ENCODE data around the gene ARX. TPM values are rescaled to one million over a fixed set of nuclear protein-coding genes. Genes with fewer than 3 reads are reported as not detected.

Gene ARX
- total RNA-seq, 1 donor from 2014 or later = 0.52 TPM

GRCh38 chrX:25010784-25011588 is 4.8 kb downstream of the ARX start:
- peaks cover 0 to 2% (median 0%) of the 10 kb centered on the region in 3 donors for H3K36me3 ChIP-seq (ENCODE audit: control insufficient read depth in 3 of 3, insufficient read depth in 3 of 3, low read length in 3 of 3)
- peak overlapping the region; percentile 80 to 85 (median 84) for H3K9ac ChIP-seq (ENCODE audit: low read depth in 1 of 3, low read length in 3 of 3)
- H3K4me1 ChIP-seq (ENCODE audit: control insufficient read depth in 3 of 3, insufficient read depth in 3 of 3, low read length in 3 of 3) = peaks cover 7 to 15% (median 15%) of the 10 kb centered on the region in 3 donors
- H3K4me3 ChIP-seq (ENCODE audit: low read length in 3 of 3) = peak overlapping the region; percentile 31 to 80 (median 66)
- H3K27me3 ChIP-seq (ENCODE audit: control insufficient read depth in 3 of 3, insufficient read depth in 3 of 3, low read length in 3 of 3) = peaks cover 0 to 31% (median 15%) of the 10 kb centered on the region in 3 donors
- H3K27ac ChIP-seq (ENCODE audit: low read depth, low read length) = peak overlapping the region; percentile 91
- no peaks in the 10 kb centered on the region for H3K9me3 ChIP-seq (ENCODE audit: control insufficient read depth in 3 of 3, low read length in 3 of 3)

DNA sequence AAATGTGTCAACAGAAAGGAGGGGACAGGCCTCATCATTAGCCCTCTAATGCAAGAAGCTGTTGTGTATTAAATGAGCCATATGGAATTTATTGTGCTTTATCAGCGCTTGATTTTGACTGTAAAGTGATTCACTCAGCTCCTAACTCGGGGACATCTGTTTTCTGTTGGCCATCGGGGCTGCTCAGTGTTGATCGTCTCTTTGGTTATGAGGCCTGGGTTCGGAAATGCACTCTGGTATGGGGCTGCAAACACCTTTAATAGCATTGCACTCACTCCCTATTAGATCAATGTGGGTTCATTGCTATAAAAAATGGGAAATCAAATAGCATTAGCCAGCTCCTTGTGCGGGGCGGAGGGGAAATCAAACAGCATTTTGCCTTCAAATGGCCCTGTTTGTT is 6.4 kb downstream of the ARX start:
- Histone ChIP-seq H3K27me3 (ENCODE audit: control insufficient read depth in 3 of 3, insufficient read depth in 3 of 3, low read length in 3 of 3) (peaks cover 0 to 25% (median 17%) of the 10 kb centered on the region in 3 donors), H3K4me1 (ENCODE audit: control insufficient read depth in 3 of 3, insufficient read depth in 3 of 3, low read length in 3 of 3) (peaks cover 7 to 19% (median 17%) of the 10 kb centered on the region in 3 donors), H3K36me3 (ENCODE audit: control insufficient read depth in 3 of 3, insufficient read depth in 3 of 3, low read length in 3 of 3) (peaks cover 0 to 2% (median 0%) of the 10 kb centered on the region in 3 donors), H3K4me3 (ENCODE audit: low read length in 3 of 3) (no peak overlapping the region), H3K9me3 (ENCODE audit: control insufficient read depth in 3 of 3, low read length in 3 of 3) (no peaks in the 10 kb centered on the region), H3K27ac (ENCODE audit: low read depth, low read length) (no peak overlapping the region), H3K9ac (ENCODE audit: low read depth in 1 of 3, low read length in 3 of 3) (no peak overlapping the region)

DNA sequence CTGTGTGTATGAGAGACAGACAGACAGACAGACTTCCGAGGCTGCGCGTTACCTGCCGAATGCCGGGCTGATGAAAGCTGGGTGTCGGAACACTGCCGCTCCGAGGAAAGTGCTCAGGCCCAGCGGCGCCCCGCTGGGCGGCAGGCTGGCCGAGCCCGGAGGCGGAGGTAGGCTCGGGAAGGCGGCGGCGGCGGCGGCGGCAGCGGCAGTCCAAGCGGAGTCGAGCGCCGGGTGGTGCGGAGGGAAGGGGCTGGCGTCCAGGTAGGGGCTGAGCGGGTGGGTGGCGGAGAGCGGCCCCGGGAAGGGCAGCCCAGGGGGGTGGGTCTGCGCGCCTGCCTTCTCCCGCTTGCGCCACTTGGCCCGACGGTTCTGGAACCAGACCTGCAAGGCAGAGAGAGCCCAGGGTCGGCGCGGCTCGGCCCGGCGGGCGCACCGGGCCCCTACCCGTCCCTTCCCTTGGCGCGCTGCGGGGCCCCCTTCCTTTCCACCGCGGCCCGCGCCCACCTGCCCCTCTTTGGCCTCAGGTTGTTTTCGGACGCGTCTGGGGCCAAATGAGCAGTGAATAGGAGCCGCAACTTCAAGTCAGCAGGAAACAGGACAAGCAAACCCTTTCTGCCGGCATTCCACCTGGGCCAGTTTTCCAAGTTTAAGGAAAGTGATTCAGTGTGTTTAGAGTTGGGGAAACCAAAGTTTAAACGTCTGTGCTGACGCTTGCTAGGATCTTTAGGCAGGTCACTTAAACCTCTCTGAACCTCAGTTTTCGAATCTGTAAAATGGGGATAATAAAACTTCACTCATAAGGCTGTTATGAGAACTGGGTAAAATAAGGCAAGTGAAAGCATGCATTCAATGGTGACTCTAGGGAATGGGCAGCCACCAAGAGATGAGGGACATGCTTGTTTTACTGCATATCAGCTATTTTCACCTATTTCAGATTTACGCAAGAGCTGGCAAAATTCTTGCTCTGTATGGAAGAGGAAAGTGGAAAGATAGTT is 8.4 kb downstream of the ARX start:
- Histone ChIP-seq H3K27ac (ENCODE audit: low read depth, low read length) (no peak overlapping the region), H3K27me3 (ENCODE audit: control insufficient read depth in 3 of 3, insufficient read depth in 3 of 3, low read length in 3 of 3) (peaks cover 0 to 25% (median 17%) of the 10 kb centered on the region in 3 donors), H3K9ac (ENCODE audit: low read depth in 1 of 3, low read length in 3 of 3) (no peak overlapping the region), H3K4me3 (ENCODE audit: low read length in 3 of 3) (no peak overlapping the region), H3K9me3 (ENCODE audit: control insufficient read depth in 3 of 3, low read length in 3 of 3) (no peaks in the 10 kb centered on the region), H3K36me3 (ENCODE audit: control insufficient read depth in 3 of 3, insufficient read depth in 3 of 3, low read length in 3 of 3) (peaks cover 0 to 2% (median 0%) of the 10 kb centered on the region in 3 donors), H3K4me1 (ENCODE audit: control insufficient read depth in 3 of 3, insufficient read depth in 3 of 3, low read length in 3 of 3) (peaks cover 5 to 21% (median 14%) of the 10 kb centered on the region in 3 donors)

- Histone ChIP-seq H3K27me3 (ENCODE audit: control insufficient read depth in 3 of 3, insufficient read depth in 3 of 3, low read length in 3 of 3) (peaks cover 0 to 28% (median 17%) of the 10 kb centered on the region in 3 donors), H3K9ac (ENCODE audit: low read depth in 1 of 3, low read length in 3 of 3) (no peak overlapping the region), H3K36me3 (ENCODE audit: control insufficient read depth in 3 of 3, insufficient read depth in 3 of 3, low read length in 3 of 3) (peaks cover 0 to 2% (median 0%) of the 10 kb centered on the region in 3 donors), H3K4me1 (ENCODE audit: control insufficient read depth in 3 of 3, insufficient read depth in 3 of 3, low read length in 3 of 3) (peaks cover 5 to 21% (median 14%) of the 10 kb centered on the region in 3 donors), H3K4me3 (ENCODE audit: low read length in 3 of 3) (no peak overlapping the region), H3K27ac (ENCODE audit: low read depth, low read length) (no peak overlapping the region), H3K9me3 (ENCODE audit: control insufficient read depth in 3 of 3, low read length in 3 of 3) (no peaks in the 10 kb centered on the region)
Observed at GRCh38 chrX:25006586-25007058, 9.1 kb downstream of the ARX start.

- Histone ChIP-seq H3K4me1 (ENCODE audit: control insufficient read depth in 3 of 3, insufficient read depth in 3 of 3, low read length in 3 of 3) (peaks cover 1 to 18% (median 14%) of the 10 kb centered on the region in 3 donors), H3K27me3 (ENCODE audit: control insufficient read depth in 3 of 3, insufficient read depth in 3 of 3, low read length in 3 of 3) (peaks cover 0 to 28% (median 14%) of the 10 kb centered on the region in 3 donors), H3K9ac (ENCODE audit: low read depth in 1 of 3, low read length in 3 of 3) (peak overlapping the region in 1 of 3 donors; percentile 50), H3K9me3 (ENCODE audit: control insufficient read depth in 3 of 3, low read length in 3 of 3) (no peaks in the 10 kb centered on the region), H3K36me3 (ENCODE audit: control insufficient read depth in 3 of 3, insufficient read depth in 3 of 3, low read length in 3 of 3) (peaks cover 0 to 2% (median 0%) of the 10 kb centered on the region in 3 donors), H3K27ac (ENCODE audit: low read depth, low read length) (no peak overlapping the region), H3K4me3 (ENCODE audit: low read length in 3 of 3) (no peak overlapping the region)
Observed at GRCh38 chrX:25005382-25006185, 10.2 kb downstream of the ARX start.

GRCh38 chrX:25005034-25005381 is 10.8 kb downstream of the ARX start:
- peaks cover 0 to 28% (median 14%) of the 10 kb centered on the region in 3 donors for H3K27me3 ChIP-seq (ENCODE audit: control insufficient read depth in 3 of 3, insufficient read depth in 3 of 3, low read length in 3 of 3)
- no peak overlapping the region for H3K4me3 ChIP-seq (ENCODE audit: low read length in 3 of 3)
- H3K36me3 ChIP-seq (ENCODE audit: control insufficient read depth in 3 of 3, insufficient read depth in 3 of 3, low read length in 3 of 3) = peaks cover 0 to 2% (median 0%) of the 10 kb centered on the region in 3 donors
- H3K9me3 ChIP-seq (ENCODE audit: control insufficient read depth in 3 of 3, low read length in 3 of 3) = no peaks in the 10 kb centered on the region
- no peak overlapping the region for H3K27ac ChIP-seq (ENCODE audit: low read depth, low read length)
- peaks cover 0 to 13% (median 8%) of the 10 kb centered on the region in 3 donors for H3K4me1 ChIP-seq (ENCODE audit: control insufficient read depth in 3 of 3, insufficient read depth in 3 of 3, low read length in 3 of 3)
- no peak overlapping the region for H3K9ac ChIP-seq (ENCODE audit: low read depth in 1 of 3, low read length in 3 of 3)

- Histone ChIP-seq H3K36me3 (ENCODE audit: control insufficient read depth in 3 of 3, insufficient read depth in 3 of 3, low read length in 3 of 3) (peaks cover 0 to under 1% (median 0%) of the 10 kb centered on the region in 3 donors), H3K4me1 (ENCODE audit: control insufficient read depth in 3 of 3, insufficient read depth in 3 of 3, low read length in 3 of 3) (peaks cover 0 to 13% (median 6%) of the 10 kb centered on the region in 3 donors), H3K9me3 (ENCODE audit: control insufficient read depth in 3 of 3, low read length in 3 of 3) (no peaks in the 10 kb centered on the region), H3K9ac (ENCODE audit: low read depth in 1 of 3, low read length in 3 of 3) (no peak overlapping the region), H3K4me3 (ENCODE audit: low read length in 3 of 3) (no peak overlapping the region), H3K27ac (ENCODE audit: low read depth, low read length) (no peak overlapping the region), H3K27me3 (ENCODE audit: control insufficient read depth in 3 of 3, insufficient read depth in 3 of 3, low read length in 3 of 3) (peaks cover 0 to 25% (median 11%) of the 10 kb centered on the region in 3 donors)
Observed at GRCh38 chrX:25004485-25005032, 11.2 kb downstream of the ARX start.

DNA sequence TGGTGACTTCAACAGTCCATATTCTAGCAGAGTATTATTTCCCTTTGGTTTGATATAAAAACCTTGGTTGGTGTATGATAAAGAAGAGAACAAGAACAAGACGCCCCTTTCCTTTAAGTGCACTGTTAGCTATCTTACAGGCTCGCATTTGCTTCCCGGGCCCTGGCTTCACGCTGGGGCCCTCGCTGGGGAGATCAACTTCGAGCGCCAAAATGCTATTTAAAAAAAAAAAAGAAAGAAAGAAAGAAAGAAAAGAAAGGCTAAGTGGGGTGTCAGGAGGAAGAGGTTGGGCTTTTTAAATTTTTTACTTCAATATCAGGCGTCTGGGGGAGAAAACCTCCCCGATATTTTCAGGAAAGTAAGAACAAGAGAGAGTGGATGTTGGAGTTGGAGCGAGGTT is 11.7 kb downstream of the ARX start:
- Histone ChIP-seq H3K4me3 (ENCODE audit: low read length in 3 of 3) (no peak overlapping the region), H3K27me3 (ENCODE audit: control insufficient read depth in 3 of 3, insufficient read depth in 3 of 3, low read length in 3 of 3) (peaks cover 0 to 20% (median 8%) of the 10 kb centered on the region in 3 donors), H3K9ac (ENCODE audit: low read depth in 1 of 3, low read length in 3 of 3) (no peak overlapping the region), H3K27ac (ENCODE audit: low read depth, low read length) (no peak overlapping the region), H3K4me1 (ENCODE audit: control insufficient read depth in 3 of 3, insufficient read depth in 3 of 3, low read length in 3 of 3) (peaks cover 0 to 13% (median 3%) of the 10 kb centered on the region in 3 donors), H3K9me3 (ENCODE audit: control insufficient read depth in 3 of 3, low read length in 3 of 3) (no peaks in the 10 kb centered on the region), H3K36me3 (ENCODE audit: control insufficient read depth in 3 of 3, insufficient read depth in 3 of 3, low read length in 3 of 3) (no peaks in the 10 kb centered on the region)

All from skeletal muscle tissue (tissue), 4 donors.